ENCODE measurements around the gene SYT2.

DNA sequence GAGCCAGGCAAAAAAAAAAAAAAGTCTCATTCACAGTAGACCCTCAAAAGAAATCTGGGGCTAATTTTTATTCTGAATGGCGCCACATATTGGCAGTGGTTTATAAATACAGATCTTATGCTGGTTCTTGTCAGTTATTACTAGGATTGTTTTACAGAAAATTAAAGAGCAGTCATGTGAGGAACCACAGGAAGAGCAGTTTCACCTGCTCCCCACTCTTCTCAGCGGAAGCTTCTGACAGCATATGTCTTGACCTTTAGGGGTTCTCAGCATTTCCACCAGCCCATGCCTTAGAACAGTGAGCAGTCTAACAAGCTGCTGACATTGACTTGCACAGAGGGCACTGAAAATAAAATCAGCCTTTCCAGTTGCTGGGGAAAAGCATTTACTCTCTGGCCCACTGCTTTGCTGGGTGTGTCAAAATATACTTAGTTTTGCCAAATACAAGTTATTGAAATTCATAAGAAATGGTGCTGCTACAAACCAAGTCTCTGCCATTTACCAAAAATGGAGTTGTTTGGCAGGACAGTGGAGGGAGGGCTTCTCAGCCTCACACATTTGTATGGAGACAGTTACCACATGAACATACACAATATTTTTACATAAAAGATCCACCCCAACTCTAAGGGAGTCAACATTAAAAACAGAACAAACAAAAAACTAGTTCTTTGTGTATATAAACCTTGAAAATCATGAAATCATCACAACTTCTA is 144.2 kb downstream of the SYT2 start:
- TF ChIP-seq POLR2A (IDR thresholded peaks at IDR 0.05), result no peak
- TF ChIP-seq, protein P1, sequence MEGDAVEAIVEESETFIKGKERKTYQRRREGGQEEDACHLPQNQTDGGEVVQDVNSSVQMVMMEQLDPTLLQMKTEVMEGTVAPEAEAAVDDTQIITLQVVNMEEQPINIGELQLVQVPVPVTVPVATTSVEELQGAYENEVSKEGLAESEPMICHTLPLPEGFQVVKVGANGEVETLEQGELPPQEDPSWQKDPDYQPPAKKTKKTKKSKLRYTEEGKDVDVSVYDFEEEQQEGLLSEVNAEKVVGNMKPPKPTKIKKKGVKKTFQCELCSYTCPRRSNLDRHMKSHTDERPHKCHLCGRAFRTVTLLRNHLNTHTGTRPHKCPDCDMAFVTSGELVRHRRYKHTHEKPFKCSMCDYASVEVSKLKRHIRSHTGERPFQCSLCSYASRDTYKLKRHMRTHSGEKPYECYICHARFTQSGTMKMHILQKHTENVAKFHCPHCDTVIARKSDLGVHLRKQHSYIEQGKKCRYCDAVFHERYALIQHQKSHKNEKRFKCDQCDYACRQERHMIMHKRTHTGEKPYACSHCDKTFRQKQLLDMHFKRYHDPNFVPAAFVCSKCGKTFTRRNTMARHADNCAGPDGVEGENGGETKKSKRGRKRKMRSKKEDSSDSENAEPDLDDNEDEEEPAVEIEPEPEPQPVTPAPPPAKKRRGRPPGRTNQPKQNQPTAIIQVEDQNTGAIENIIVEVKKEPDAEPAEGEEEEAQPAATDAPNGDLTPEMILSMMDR (IDR thresholded peaks at IDR 0.05), result no peak
